Thyroid gland (tissue), 4 donors: ENCODE data around the gene TPGS2.

ENCODE experiments used
- CTCF ChIP-seq, 6 experiments: fragments of 200-600 bp in 3 of 6; fragments of 450-650 bp in 3 of 6; sonication (generic) in 3 of 6; IDR thresholded peaks; one replicate each; pipeline ENCODE4 v1.5.1; 2016 to 2019; ENCODE audit warnings: antibody characterized with exemption in 6 of 6, mild to moderate bottlenecking in 2 of 6, inconsistent platforms in 1 of 6, moderate library complexity in 1 of 6
- POLR2A ChIP-seq, 2 donors: fragments of 450-650 bp; IDR thresholded peaks; one replicate each; pipeline ENCODE4 v1.6.1; 2017; ENCODE audit warnings: antibody characterized with exemption in 2 of 2, mild to moderate bottlenecking in 2 of 2, moderate library complexity in 1 of 2

DNA sequence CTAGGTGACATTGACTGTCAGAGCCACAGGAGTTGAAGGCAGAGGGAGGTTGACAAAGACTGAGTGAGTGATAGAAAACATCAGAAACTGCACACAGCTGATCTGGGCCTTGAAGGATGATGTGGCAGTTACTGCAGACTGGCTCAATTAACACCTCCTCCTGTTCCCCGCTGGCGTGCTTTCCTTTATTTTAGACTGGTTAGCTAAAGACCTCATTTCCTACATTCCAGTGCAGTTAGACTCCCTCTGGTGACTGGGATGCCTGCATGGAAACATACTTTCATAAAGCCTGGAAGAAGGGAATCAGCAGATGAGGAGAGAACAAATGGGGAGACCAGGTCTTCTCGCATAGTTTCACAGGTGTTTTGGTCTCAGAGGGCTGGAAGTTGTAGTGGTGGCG, 7.1 kb downstream of the TPGS2 start:
- TF ChIP-seq CTCF (IDR thresholded peaks at IDR 0.05) (no peak), POLR2A (IDR thresholded peaks at IDR 0.05) (no peak)
